ENCODE data around the gene CYTL1. TPM values are rescaled to one million over a fixed set of nuclear protein-coding genes. Genes with fewer than 3 reads are reported as not detected.

The CYTL1 gene
- total RNA-seq, 1 experiment from 2014 or later: 3.2 TPM

DNA sequence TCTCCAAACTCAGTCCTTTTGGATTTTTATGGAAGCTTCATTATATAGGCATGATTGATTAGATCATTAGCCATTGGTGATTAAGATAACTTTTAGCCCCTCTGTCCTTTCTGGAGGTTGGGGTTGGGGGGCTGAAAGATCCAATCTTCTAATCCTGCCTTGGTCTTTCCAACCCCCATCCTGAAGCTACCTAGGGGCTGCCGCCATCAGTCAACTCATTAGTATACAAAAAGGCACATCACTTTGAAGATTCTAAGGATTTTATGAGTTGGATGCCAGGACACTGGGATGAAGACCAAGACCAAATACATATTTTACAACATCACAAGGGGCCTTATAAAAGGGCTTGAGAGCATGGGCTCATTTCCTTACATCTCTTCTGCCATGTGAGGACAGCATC, 47.5 kb downstream of the CYTL1 start (continued):
- TF ChIP-seq, protein P1, sequence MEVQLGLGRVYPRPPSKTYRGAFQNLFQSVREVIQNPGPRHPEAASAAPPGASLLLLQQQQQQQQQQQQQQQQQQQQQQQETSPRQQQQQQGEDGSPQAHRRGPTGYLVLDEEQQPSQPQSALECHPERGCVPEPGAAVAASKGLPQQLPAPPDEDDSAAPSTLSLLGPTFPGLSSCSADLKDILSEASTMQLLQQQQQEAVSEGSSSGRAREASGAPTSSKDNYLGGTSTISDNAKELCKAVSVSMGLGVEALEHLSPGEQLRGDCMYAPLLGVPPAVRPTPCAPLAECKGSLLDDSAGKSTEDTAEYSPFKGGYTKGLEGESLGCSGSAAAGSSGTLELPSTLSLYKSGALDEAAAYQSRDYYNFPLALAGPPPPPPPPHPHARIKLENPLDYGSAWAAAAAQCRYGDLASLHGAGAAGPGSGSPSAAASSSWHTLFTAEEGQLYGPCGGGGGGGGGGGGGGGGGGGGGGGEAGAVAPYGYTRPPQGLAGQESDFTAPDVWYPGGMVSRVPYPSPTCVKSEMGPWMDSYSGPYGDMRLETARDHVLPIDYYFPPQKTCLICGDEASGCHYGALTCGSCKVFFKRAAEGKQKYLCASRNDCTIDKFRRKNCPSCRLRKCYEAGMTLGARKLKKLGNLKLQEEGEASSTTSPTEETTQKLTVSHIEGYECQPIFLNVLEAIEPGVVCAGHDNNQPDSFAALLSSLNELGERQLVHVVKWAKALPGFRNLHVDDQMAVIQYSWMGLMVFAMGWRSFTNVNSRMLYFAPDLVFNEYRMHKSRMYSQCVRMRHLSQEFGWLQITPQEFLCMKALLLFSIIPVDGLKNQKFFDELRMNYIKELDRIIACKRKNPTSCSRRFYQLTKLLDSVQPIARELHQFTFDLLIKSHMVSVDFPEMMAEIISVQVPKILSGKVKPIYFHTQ (CRISPR knock-in tag; IDR thresholded peaks at IDR 0.05): no peak
- TF ChIP-seq ELF4 (CRISPR knock-in tag; IDR thresholded peaks at IDR 0.05; ENCODE audit: low read depth) (no peak), RELA (CRISPR knock-in tag; IDR thresholded peaks at IDR 0.05; ENCODE audit: borderline replicate concordance) (no peak)
- TF ChIP-seq, protein P2, sequence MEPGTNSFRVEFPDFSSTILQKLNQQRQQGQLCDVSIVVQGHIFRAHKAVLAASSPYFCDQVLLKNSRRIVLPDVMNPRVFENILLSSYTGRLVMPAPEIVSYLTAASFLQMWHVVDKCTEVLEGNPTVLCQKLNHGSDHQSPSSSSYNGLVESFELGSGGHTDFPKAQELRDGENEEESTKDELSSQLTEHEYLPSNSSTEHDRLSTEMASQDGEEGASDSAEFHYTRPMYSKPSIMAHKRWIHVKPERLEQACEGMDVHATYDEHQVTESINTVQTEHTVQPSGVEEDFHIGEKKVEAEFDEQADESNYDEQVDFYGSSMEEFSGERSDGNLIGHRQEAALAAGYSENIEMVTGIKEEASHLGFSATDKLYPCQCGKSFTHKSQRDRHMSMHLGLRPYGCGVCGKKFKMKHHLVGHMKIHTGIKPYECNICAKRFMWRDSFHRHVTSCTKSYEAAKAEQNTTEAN (CRISPR knock-in tag; IDR thresholded peaks at IDR 0.05): no peak

DNA sequence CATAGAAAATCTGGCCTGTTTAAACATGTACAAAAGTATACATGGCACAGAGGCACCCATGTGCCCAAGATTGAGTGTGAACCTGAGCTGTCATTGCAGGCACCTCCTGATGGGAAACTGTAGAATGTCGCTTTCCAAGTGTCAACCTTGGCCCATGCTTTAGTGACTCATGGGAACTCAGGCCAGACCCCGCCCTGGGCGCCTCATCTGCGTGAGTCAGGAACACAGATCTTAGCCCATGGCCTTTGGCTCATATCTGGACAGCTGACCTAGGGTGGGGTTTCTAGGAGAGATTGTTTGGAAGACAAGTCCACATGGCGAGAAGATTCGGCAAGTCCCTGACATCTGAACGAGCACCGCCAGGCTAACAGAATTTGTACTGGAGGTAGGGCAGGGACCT, 50.0 kb downstream of the CYTL1 start:
- peaks cover 7% of the 10 kb centered on the region for H3K36me3 Mint-ChIP-seq
- H3K27ac Mint-ChIP-seq: no peak overlapping the region
- H3K4me3 Mint-ChIP-seq: no peak overlapping the region
- CTCF ChIA-PET: no interaction called here
- DNase-seq (ENCODE audit: low spot score) (no peak), ATAC-seq (no peak)
- peaks cover 32% of the 10 kb centered on the region for H3K9me3 Mint-ChIP-seq
- POLR2A ChIA-PET: no interaction called here
- no peaks in the 10 kb centered on the region for H3K4me1 Mint-ChIP-seq
- TF ChIP-seq CREB1 (CRISPR knock-in tag; IDR thresholded peaks at IDR 0.05) (no peak), JAZF1 (CRISPR knock-in tag; IDR thresholded peaks at IDR 0.05) (no peak), PREB (CRISPR knock-in tag; IDR thresholded peaks at IDR 0.05; ENCODE audit: borderline replicate concordance) (no peak), MXD4 (CRISPR knock-in tag; IDR thresholded peaks at IDR 0.05; ENCODE audit: borderline replicate concordance) (no peak), ZNF317 (CRISPR knock-in tag; IDR thresholded peaks at IDR 0.05; ENCODE audit: borderline replicate concordance, low read depth) (no peak)
- peaks cover 50% of the 10 kb centered on the region for H3K27me3 Mint-ChIP-seq (ENCODE audit: low read depth)

GRCh38 chr4:4968161-4968725, 51.0 kb downstream of the CYTL1 start:
- H3K36me3 Mint-ChIP-seq: peaks cover 7% of the 10 kb centered on the region
- no peak overlapping the region for H3K4me3 Mint-ChIP-seq
- peaks cover 32% of the 10 kb centered on the region for H3K9me3 Mint-ChIP-seq
- no peaks in the 10 kb centered on the region for H3K4me1 Mint-ChIP-seq
- ATAC-seq (no peak), DNase-seq (ENCODE audit: low spot score) (no peak)
- ChIA-PET POLR2A (no interaction called here), CTCF (no interaction called here)
- H3K27ac Mint-ChIP-seq: no peak overlapping the region
- H3K27me3 Mint-ChIP-seq (ENCODE audit: low read depth): peaks cover 52% of the 10 kb centered on the region
- TF ChIP-seq NFYB (CRISPR knock-in tag; conservative IDR thresholded peaks at IDR 0.05; ENCODE audit: low read depth) (no peak), GRHL2 (CRISPR knock-in tag; IDR thresholded peaks at IDR 0.05; ENCODE audit: insufficient replicate concordance, severe bottlenecking) (no peak), E2F1 (CRISPR knock-in tag; IDR thresholded peaks at IDR 0.05) (no peak), ZNF138 (CRISPR knock-in tag; conservative IDR thresholded peaks at IDR 0.05) (no peak), JUN (CRISPR knock-in tag; IDR thresholded peaks at IDR 0.05) (no peak), ELF4 (CRISPR knock-in tag; IDR thresholded peaks at IDR 0.05; ENCODE audit: low read depth) (no peak), CTCF (IDR thresholded peaks at IDR 0.05) (no peak), RELA (CRISPR knock-in tag; IDR thresholded peaks at IDR 0.05; ENCODE audit: borderline replicate concordance) (no peak), NR3C1 (CRISPR knock-in tag; conservative IDR thresholded peaks at IDR 0.05; ENCODE audit: low read depth) (no peak), ZNF121 (CRISPR knock-in tag; IDR thresholded peaks at IDR 0.05) (no peak), IRF2 (CRISPR knock-in tag; IDR thresholded peaks at IDR 0.05; ENCODE audit: borderline replicate concordance, low read depth) (no peak)
- TF ChIP-seq, protein P3, sequence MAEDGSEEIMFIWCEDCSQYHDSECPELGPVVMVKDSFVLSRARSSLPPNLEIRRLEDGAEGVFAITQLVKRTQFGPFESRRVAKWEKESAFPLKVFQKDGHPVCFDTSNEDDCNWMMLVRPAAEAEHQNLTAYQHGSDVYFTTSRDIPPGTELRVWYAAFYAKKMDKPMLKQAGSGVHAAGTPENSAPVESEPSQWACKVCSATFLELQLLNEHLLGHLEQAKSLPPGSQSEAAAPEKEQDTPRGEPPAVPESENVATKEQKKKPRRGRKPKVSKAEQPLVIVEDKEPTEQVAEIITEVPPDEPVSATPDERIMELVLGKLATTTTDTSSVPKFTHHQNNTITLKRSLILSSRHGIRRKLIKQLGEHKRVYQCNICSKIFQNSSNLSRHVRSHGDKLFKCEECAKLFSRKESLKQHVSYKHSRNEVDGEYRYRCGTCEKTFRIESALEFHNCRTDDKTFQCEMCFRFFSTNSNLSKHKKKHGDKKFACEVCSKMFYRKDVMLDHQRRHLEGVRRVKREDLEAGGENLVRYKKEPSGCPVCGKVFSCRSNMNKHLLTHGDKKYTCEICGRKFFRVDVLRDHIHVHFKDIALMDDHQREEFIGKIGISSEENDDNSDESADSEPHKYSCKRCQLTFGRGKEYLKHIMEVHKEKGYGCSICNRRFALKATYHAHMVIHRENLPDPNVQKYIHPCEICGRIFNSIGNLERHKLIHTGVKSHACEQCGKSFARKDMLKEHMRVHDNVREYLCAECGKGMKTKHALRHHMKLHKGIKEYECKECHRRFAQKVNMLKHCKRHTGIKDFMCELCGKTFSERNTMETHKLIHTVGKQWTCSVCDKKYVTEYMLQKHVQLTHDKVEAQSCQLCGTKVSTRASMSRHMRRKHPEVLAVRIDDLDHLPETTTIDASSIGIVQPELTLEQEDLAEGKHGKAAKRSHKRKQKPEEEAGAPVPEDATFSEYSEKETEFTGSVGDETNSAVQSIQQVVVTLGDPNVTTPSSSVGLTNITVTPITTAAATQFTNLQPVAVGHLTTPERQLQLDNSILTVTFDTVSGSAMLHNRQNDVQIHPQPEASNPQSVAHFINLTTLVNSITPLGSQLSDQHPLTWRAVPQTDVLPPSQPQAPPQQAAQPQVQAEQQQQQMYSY (CRISPR knock-in tag; IDR thresholded peaks at IDR 0.05): no peak

Measured in WTC11 (cell line).